ENCODE measurements around the gene BCAS1.

BCAS1 gene

GRCh38 chr20:54116550-54117235 is 46.3 kb upstream of the BCAS1 start:
- H3K27me3 ChIP-seq (ENCODE audit: low read depth, low read length), result no peaks in the 10 kb centered on the region
- H3K9me3 ChIP-seq (ENCODE audit: insufficient read depth, low read length), result peaks cover under 1% of the 10 kb centered on the region; the same call in 1 of the 2 replicates
- H3K4me3 ChIP-seq (ENCODE audit: low read length), result no peak overlapping the region
- H3K4me2 ChIP-seq (ENCODE audit: low read length), result no peak overlapping the region
- H3K4me1 ChIP-seq (ENCODE audit: low read length), result peaks cover 9% of the 10 kb centered on the region
- H4K20me1 ChIP-seq (ENCODE audit: insufficient read depth, low read length), result no peaks in the 10 kb centered on the region
- no peak overlapping the region for H3K27ac ChIP-seq (ENCODE audit: low read length)
- no peaks in the 10 kb centered on the region for H3K79me2 ChIP-seq (ENCODE audit: low read length)
- no peak for TF ChIP-seq EZH2phosphoT487 (IDR thresholded peaks at IDR 0.05; ENCODE audit: low read depth)
- TF ChIP-seq CTCF (IDR thresholded peaks at IDR 0.05; ENCODE audit: low read depth, low read length), result no peak
- H2AFZ ChIP-seq (ENCODE audit: low read depth, low read length), result no peak overlapping the region
- no peaks in the 10 kb centered on the region for H3K36me3 ChIP-seq (replicated peaks; ENCODE audit: low read depth, low read length)
- no peak overlapping the region for H3K9ac ChIP-seq (ENCODE audit: low read length)

- Histone ChIP-seq H3K9me3 (ENCODE audit: insufficient read depth, low read length) (peaks cover 3% of the 10 kb centered on the region; the same call in 1 of the 2 replicates), H3K36me3 (replicated peaks; ENCODE audit: low read depth, low read length) (no peaks in the 10 kb centered on the region), H3K79me2 (ENCODE audit: low read length) (no peaks in the 10 kb centered on the region), H2AFZ (ENCODE audit: low read depth, low read length) (no peak overlapping the region), H3K9ac (ENCODE audit: low read length) (no peak overlapping the region), H3K4me1 (ENCODE audit: low read length) (peaks cover 5% of the 10 kb centered on the region; the same call in 1 of the 2 replicates), H4K20me1 (ENCODE audit: insufficient read depth, low read length) (no peaks in the 10 kb centered on the region), H3K27me3 (ENCODE audit: low read depth, low read length) (no peaks in the 10 kb centered on the region), H3K4me3 (ENCODE audit: low read length) (no peak overlapping the region), H3K4me2 (ENCODE audit: low read length) (no peak overlapping the region), H3K27ac (ENCODE audit: low read length) (no peak overlapping the region)
- no peak for TF ChIP-seq EZH2phosphoT487 (IDR thresholded peaks at IDR 0.05; ENCODE audit: low read depth)
- no peak for TF ChIP-seq CTCF (IDR thresholded peaks at IDR 0.05; ENCODE audit: low read depth, low read length)
Observed at GRCh38 chr20:54115172-54115854, 44.9 kb upstream of the BCAS1 start.

GRCh38 chr20:54114109-54114508 is 43.7 kb upstream of the BCAS1 start:
- H3K9ac ChIP-seq (ENCODE audit: low read length), result no peak overlapping the region

More at GRCh38 chr20:54114109-54114508, 43.7 kb upstream of the BCAS1 start:
- TF ChIP-seq EZH2phosphoT487 (IDR thresholded peaks at IDR 0.05; ENCODE audit: low read depth) (no peak), CTCF (IDR thresholded peaks at IDR 0.05; ENCODE audit: low read depth, low read length) (no peak)
- Histone ChIP-seq H2AFZ (ENCODE audit: low read depth, low read length) (no peak overlapping the region), H3K4me3 (ENCODE audit: low read length) (no peak overlapping the region), H3K27ac (ENCODE audit: low read length) (no peak overlapping the region), H3K36me3 (replicated peaks; ENCODE audit: low read depth, low read length) (no peaks in the 10 kb centered on the region), H3K9me3 (ENCODE audit: insufficient read depth, low read length) (peaks cover 3% of the 10 kb centered on the region; the same call in 1 of the 2 replicates), H3K4me1 (ENCODE audit: low read length) (peaks cover 5% of the 10 kb centered on the region; the same call in 1 of the 2 replicates), H3K79me2 (ENCODE audit: low read length) (no peaks in the 10 kb centered on the region), H3K4me2 (ENCODE audit: low read length) (no peak overlapping the region), H3K27me3 (ENCODE audit: low read depth, low read length) (no peaks in the 10 kb centered on the region), H4K20me1 (ENCODE audit: insufficient read depth, low read length) (no peaks in the 10 kb centered on the region)

All from OCI-LY3 (cell line).